GM23338 (cell line): ENCODE results near the gene EYS. TPM values are rescaled to one million over a fixed set of nuclear protein-coding genes. Genes with fewer than 3 reads are reported as not detected.

Experiments
- ATAC-seq: fragments of 200-7000 bp; cut with Tn5 transposase; 3 replicates; pipeline ENCODE4 v1.9.1; 2020
- DNase-seq: peaks from one replicate; pipeline ENCODE4 v3.0.0-alpha.2; 2015; ENCODE audit warnings: low spot score
- H2AFZ ChIP-seq: fragments of 200-600 bp; sonication (generic); 2 replicates; pipeline ENCODE4 v1.8.0; 2016; ENCODE audit warnings: antibody characterized with exemption, mild to moderate bottlenecking, moderate library complexity
- H3F3A ChIP-seq: fragments of 200-600 bp; sonication (generic); replicated peaks from 2 replicates; pipeline ENCODE4 v1.8.0; 2017; ENCODE audit warnings: antibody characterized with exemption, mixed run types, low read depth
- H3K27ac ChIP-seq: fragments of 200-600 bp; sonication (generic); 2 replicates; pipeline ENCODE4 v1.6.1; 2016; ENCODE audit warnings: low read depth
- H3K27me3 ChIP-seq: fragments of 200-600 bp; sonication (generic); 2 replicates; pipeline ENCODE4 v1.8.0; 2016; ENCODE audit warnings: mild to moderate bottlenecking, mixed run types, moderate library complexity; ENCODE audit not compliant: insufficient read depth
- H3K36me3 ChIP-seq: fragments of 200-600 bp; sonication (generic); 2 replicates; pipeline ENCODE4 v1.8.0; 2016; ENCODE audit warnings: mild to moderate bottlenecking; ENCODE audit not compliant: insufficient read depth
- H3K4me1 ChIP-seq: fragments of 200-600 bp; sonication (generic); 2 replicates; pipeline ENCODE4 v1.8.0; 2016; ENCODE audit warnings: mild to moderate bottlenecking, moderate library complexity; ENCODE audit not compliant: insufficient read depth
- H3K4me2 ChIP-seq: fragments of 200-600 bp; sonication (generic); 2 replicates; pipeline ENCODE4 v1.7.1; 2017; ENCODE audit warnings: mixed run types
- H3K4me3 ChIP-seq: fragments of 200-600 bp; sonication (generic); 2 replicates; pipeline ENCODE4 v1.6.1; 2016; ENCODE audit warnings: mixed run types
- H3K79me2 ChIP-seq: fragments of 200-600 bp; sonication (generic); replicated peaks from 2 replicates; pipeline ENCODE4 v1.8.0; 2017; ENCODE audit warnings: mild to moderate bottlenecking; ENCODE audit not compliant: insufficient read depth
- H3K9me2 ChIP-seq: fragments of 200-600 bp; sonication (generic); 2 replicates; pipeline ENCODE4 v1.8.0; 2017; ENCODE audit not compliant: insufficient read depth
- H4K20me1 ChIP-seq: fragments of 200-600 bp; sonication (generic); replicated peaks from 2 replicates; pipeline ENCODE4 v1.8.0; 2017; ENCODE audit warnings: mild to moderate bottlenecking; ENCODE audit not compliant: insufficient read depth
- H3K27ac Mint-ChIP-seq: 2 replicates; pipeline ENCODE4 v1.8.0; 2020; ENCODE audit warnings: inconsistent platforms, mild to moderate bottlenecking, moderate library complexity, mixed read lengths
- H3K27me3 Mint-ChIP-seq: 3 replicates; pipeline ENCODE4 v1.8.0; 2022; ENCODE audit warnings: low read depth, mild to moderate bottlenecking, moderate library complexity, mixed read lengths, inconsistent platforms; ENCODE audit not compliant: insufficient read depth, poor library complexity
- H3K36me3 Mint-ChIP-seq: 3 replicates; pipeline ENCODE4 v1.8.0; 2021; ENCODE audit warnings: low read depth, mild to moderate bottlenecking, inconsistent platforms, moderate library complexity, mixed read lengths
- H3K4me1 Mint-ChIP-seq: 3 replicates; pipeline ENCODE4 v1.8.0; 2020; ENCODE audit warnings: mild to moderate bottlenecking, inconsistent platforms, mixed read lengths
- H3K4me3 Mint-ChIP-seq: 3 replicates; pipeline ENCODE4 v1.8.0; 2021; ENCODE audit warnings: moderate library complexity, mild to moderate bottlenecking, inconsistent platforms, mixed read lengths
- H3K9me3 Mint-ChIP-seq: 3 replicates; pipeline ENCODE4 v1.8.0; 2020; ENCODE audit warnings: moderate library complexity, mild to moderate bottlenecking, inconsistent platforms, mixed read lengths
- CREB1 ChIP-seq: fragments of 250-450 bp; sonication (Bioruptor Pico); IDR thresholded peaks from 2 replicates; pipeline ENCODE4 v1.5.0; 2020; ENCODE audit warnings: low read depth, mild to moderate bottlenecking, moderate library complexity
- EZH2 ChIP-seq: fragments of 200-600 bp; sonication (generic); IDR thresholded peaks from one replicate; pipeline ENCODE4 v1.8.0; 2017; ENCODE audit warnings: antibody characterized with exemption, mild to moderate bottlenecking, low read depth; ENCODE audit not compliant: unreplicated experiment
- EZH2phosphoT487 ChIP-seq: fragments of 200-600 bp; sonication (generic); IDR thresholded peaks from one replicate; pipeline ENCODE4 v1.8.1; 2018; ENCODE audit warnings: antibody characterized with exemption; ENCODE audit not compliant: unreplicated experiment
- JUNB ChIP-seq: IDR thresholded peaks from one replicate; pipeline ENCODE4 v1.6.1; 2016; ENCODE audit warnings: antibody characterized with exemption; ENCODE audit not compliant: unreplicated experiment
- NANOG ChIP-seq: IDR thresholded peaks from 2 replicates; pipeline ENCODE4 v1.6.1; 2016; ENCODE audit warnings: antibody characterized with exemption, borderline replicate concordance
- POLR2AphosphoS5 ChIP-seq: IDR thresholded peaks from 2 replicates; pipeline ENCODE4 v1.6.1; 2016; ENCODE audit warnings: antibody characterized with exemption, low read depth
- STAT1 ChIP-seq: IDR thresholded peaks from one replicate; pipeline ENCODE4 v1.6.1; 2016; ENCODE audit warnings: antibody characterized with exemption; ENCODE audit not compliant: unreplicated experiment
- ZNF114 ChIP-seq: fragments of 250-450 bp; sonication (Bioruptor Pico); IDR thresholded peaks from 2 replicates; pipeline ENCODE4 v1.5.0; 2020; ENCODE audit warnings: mild to moderate bottlenecking, moderate library complexity
- ZNF331 ChIP-seq: fragments of 250-450 bp; sonication (Bioruptor Pico); IDR thresholded peaks from 2 replicates; pipeline ENCODE4 v1.5.0; 2020; ENCODE audit warnings: low read depth, mild to moderate bottlenecking, moderate library complexity
- polyA plus RNA-seq: library from polyadenylated mRNA; unstranded; fragments of >200 nt; fragmentation: Nextera tagmentation; extraction: Ambion mirVana; gene quantifications from 2 replicates; pipeline ENCODE4 v1.2.1, GENCODE V29; 2016
- total RNA-seq: library from RNA; depleted of rRNA; stranded (reverse); fragments of >200 nt; shearing (Covaris generic); gene quantifications from 2 replicates; pipeline ENCODE4 v1.2.3, GENCODE V29; 2014
- TF ChIP-seq, protein P1 (sequence below): IDR thresholded peaks from 2 replicates; pipeline ENCODE4 v1.6.1; 2016; ENCODE audit warnings: antibody characterized with exemption
- TF ChIP-seq, protein P2 (sequence below), 2 experiments: fragments of 200-600 bp in 1 of 2; sonication (generic) in 1 of 2; conservative IDR thresholded peaks; 2 replicates each; pipeline versions ENCODE4 v1.5.1 to v1.6.1; 2016 to 2017; ENCODE audit warnings: antibody characterized with exemption in 2 of 2, low read depth in 2 of 2, mild to moderate bottlenecking in 2 of 2, moderate library complexity in 1 of 2
- TF ChIP-seq, protein P3 (sequence below): IDR thresholded peaks from one replicate; pipeline ENCODE4 v1.6.1; 2018; ENCODE audit warnings: antibody characterized with exemption; ENCODE audit not compliant: unreplicated experiment
- TF ChIP-seq, protein P4 (sequence below): fragments of 250-450 bp; sonication (Bioruptor Pico); IDR thresholded peaks from 2 replicates; pipeline ENCODE4 v1.5.0; 2020; ENCODE audit warnings: mild to moderate bottlenecking, moderate library complexity

EYS gene
- total and polyA plus RNA-seq, 2 experiments from 2014 or later: 0.38 to 0.52 TPM

DNA sequence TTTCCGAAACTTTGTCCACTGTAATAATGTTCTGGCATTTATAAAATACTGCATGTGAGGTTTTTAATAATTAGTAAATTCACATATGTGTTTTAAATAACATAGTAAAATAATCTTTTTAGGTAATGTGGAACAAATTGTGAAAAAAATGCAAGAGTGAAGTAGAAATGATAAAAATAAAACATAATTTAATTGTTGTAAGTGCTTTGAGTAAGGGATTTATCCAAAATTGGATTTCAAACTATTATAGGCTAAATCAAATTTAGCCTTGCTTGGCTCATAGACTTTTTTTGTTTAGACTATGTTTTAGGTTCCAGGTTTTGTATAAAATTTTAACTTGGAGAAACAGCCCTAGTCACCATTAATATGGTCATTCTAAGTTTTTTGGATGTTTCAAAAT is 1041.9 kb downstream of the EYS start:
- no peak overlapping the region for H2AFZ ChIP-seq
- no peak overlapping the region for H3K27ac ChIP-seq
- H3K36me3 Mint-ChIP-seq: no peaks in the 10 kb centered on the region
- H3K27me3 Mint-ChIP-seq: peaks cover 11% of the 10 kb centered on the region
- peaks cover 2% of the 10 kb centered on the region; the same call in 2 of the 3 replicates for H3K4me1 Mint-ChIP-seq
- H3K4me3 ChIP-seq: no peak overlapping the region
- ATAC-seq: no peak
- H3K9me2 ChIP-seq: no peaks in the 10 kb centered on the region
- DNase-seq: no peak
- no peaks in the 10 kb centered on the region for H3K36me3 ChIP-seq
- H3K4me2 ChIP-seq: no peak overlapping the region
- H3K79me2 ChIP-seq: no peaks in the 10 kb centered on the region
- H3K9me3 Mint-ChIP-seq: peaks cover 11% of the 10 kb centered on the region; the same call in 2 of the 3 replicates
- TF ChIP-seq JUNB (no peak), EZH2phosphoT487 (no peak), POLR2AphosphoS5 (no peak), STAT1 (no peak), NANOG (no peak), ZNF114 (CRISPR knock-in tag) (no peak), CREB1 (CRISPR knock-in tag) (no peak), EZH2 (no peak), ZNF331 (no peak)
- TF ChIP-seq, protein P1, sequence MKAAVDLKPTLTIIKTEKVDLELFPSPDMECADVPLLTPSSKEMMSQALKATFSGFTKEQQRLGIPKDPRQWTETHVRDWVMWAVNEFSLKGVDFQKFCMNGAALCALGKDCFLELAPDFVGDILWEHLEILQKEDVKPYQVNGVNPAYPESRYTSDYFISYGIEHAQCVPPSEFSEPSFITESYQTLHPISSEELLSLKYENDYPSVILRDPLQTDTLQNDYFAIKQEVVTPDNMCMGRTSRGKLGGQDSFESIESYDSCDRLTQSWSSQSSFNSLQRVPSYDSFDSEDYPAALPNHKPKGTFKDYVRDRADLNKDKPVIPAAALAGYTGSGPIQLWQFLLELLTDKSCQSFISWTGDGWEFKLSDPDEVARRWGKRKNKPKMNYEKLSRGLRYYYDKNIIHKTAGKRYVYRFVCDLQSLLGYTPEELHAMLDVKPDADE: no peak
- TF ChIP-seq, protein P2, sequence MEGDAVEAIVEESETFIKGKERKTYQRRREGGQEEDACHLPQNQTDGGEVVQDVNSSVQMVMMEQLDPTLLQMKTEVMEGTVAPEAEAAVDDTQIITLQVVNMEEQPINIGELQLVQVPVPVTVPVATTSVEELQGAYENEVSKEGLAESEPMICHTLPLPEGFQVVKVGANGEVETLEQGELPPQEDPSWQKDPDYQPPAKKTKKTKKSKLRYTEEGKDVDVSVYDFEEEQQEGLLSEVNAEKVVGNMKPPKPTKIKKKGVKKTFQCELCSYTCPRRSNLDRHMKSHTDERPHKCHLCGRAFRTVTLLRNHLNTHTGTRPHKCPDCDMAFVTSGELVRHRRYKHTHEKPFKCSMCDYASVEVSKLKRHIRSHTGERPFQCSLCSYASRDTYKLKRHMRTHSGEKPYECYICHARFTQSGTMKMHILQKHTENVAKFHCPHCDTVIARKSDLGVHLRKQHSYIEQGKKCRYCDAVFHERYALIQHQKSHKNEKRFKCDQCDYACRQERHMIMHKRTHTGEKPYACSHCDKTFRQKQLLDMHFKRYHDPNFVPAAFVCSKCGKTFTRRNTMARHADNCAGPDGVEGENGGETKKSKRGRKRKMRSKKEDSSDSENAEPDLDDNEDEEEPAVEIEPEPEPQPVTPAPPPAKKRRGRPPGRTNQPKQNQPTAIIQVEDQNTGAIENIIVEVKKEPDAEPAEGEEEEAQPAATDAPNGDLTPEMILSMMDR (conservative IDR thresholded peaks at IDR 0.05; ENCODE audit: low read depth in 2 of 2): no peak
- TF ChIP-seq, protein P3, sequence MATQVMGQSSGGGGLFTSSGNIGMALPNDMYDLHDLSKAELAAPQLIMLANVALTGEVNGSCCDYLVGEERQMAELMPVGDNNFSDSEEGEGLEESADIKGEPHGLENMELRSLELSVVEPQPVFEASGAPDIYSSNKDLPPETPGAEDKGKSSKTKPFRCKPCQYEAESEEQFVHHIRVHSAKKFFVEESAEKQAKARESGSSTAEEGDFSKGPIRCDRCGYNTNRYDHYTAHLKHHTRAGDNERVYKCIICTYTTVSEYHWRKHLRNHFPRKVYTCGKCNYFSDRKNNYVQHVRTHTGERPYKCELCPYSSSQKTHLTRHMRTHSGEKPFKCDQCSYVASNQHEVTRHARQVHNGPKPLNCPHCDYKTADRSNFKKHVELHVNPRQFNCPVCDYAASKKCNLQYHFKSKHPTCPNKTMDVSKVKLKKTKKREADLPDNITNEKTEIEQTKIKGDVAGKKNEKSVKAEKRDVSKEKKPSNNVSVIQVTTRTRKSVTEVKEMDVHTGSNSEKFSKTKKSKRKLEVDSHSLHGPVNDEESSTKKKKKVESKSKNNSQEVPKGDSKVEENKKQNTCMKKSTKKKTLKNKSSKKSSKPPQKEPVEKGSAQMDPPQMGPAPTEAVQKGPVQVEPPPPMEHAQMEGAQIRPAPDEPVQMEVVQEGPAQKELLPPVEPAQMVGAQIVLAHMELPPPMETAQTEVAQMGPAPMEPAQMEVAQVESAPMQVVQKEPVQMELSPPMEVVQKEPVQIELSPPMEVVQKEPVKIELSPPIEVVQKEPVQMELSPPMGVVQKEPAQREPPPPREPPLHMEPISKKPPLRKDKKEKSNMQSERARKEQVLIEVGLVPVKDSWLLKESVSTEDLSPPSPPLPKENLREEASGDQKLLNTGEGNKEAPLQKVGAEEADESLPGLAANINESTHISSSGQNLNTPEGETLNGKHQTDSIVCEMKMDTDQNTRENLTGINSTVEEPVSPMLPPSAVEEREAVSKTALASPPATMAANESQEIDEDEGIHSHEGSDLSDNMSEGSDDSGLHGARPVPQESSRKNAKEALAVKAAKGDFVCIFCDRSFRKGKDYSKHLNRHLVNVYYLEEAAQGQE: no peak
- TF ChIP-seq, protein P4, sequence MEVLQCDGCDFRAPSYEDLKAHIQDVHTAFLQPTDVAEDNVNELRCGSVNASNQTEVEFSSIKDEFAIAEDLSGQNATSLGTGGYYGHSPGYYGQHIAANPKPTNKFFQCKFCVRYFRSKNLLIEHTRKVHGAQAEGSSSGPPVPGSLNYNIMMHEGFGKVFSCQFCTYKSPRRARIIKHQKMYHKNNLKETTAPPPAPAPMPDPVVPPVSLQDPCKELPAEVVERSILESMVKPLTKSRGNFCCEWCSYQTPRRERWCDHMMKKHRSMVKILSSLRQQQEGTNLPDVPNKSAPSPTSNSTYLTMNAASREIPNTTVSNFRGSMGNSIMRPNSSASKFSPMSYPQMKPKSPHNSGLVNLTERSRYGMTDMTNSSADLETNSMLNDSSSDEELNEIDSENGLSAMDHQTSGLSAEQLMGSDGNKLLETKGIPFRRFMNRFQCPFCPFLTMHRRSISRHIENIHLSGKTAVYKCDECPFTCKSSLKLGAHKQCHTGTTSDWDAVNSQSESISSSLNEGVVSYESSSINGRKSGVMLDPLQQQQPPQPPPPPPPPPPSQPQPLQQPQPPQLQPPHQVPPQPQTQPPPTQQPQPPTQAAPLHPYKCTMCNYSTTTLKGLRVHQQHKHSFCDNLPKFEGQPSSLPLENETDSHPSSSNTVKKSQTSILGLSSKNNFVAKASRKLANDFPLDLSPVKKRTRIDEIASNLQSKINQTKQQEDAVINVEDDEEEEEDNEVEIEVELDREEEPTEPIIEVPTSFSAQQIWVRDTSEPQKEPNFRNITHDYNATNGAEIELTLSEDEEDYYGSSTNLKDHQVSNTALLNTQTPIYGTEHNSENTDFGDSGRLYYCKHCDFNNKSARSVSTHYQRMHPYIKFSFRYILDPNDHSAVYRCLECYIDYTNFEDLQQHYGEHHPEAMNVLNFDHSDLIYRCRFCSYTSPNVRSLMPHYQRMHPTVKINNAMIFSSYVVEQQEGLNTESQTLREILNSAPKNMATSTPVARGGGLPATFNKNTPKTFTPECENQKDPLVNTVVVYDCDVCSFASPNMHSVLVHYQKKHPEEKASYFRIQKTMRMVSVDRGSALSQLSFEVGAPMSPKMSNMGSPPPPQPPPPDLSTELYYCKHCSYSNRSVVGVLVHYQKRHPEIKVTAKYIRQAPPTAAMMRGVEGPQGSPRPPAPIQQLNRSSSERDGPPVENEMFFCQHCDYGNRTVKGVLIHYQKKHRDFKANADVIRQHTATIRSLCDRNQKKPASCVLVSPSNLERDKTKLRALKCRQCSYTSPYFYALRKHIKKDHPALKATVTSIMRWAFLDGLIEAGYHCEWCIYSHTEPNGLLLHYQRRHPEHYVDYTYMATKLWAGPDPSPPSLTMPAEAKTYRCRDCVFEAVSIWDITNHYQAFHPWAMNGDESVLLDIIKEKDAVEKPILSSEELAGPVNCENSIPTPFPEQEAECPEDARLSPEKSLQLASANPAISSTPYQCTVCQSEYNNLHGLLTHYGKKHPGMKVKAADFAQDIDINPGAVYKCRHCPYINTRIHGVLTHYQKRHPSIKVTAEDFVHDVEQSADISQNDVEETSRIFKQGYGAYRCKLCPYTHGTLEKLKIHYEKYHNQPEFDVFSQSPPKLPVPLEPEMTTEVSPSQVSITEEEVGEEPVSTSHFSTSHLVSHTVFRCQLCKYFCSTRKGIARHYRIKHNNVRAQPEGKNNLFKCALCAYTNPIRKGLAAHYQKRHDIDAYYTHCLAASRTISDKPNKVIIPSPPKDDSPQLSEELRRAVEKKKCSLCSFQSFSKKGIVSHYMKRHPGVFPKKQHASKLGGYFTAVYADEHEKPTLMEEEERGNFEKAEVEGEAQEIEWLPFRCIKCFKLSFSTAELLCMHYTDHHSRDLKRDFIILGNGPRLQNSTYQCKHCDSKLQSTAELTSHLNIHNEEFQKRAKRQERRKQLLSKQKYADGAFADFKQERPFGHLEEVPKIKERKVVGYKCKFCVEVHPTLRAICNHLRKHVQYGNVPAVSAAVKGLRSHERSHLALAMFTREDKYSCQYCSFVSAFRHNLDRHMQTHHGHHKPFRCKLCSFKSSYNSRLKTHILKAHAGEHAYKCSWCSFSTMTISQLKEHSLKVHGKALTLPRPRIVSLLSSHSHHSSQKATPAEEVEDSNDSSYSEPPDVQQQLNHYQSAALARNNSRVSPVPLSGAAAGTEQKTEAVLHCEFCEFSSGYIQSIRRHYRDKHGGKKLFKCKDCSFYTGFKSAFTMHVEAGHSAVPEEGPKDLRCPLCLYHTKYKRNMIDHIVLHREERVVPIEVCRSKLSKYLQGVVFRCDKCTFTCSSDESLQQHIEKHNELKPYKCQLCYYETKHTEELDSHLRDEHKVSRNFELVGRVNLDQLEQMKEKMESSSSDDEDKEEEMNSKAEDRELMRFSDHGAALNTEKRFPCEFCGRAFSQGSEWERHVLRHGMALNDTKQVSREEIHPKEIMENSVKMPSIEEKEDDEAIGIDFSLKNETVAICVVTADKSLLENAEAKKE (CRISPR knock-in tag): no peak
- H3K27ac Mint-ChIP-seq: no peak overlapping the region
- H3K4me3 Mint-ChIP-seq: no peak overlapping the region
- peaks cover 37% of the 10 kb centered on the region for H3K27me3 ChIP-seq
- no peaks in the 10 kb centered on the region; the same call in 1 of the 2 replicates for H4K20me1 ChIP-seq
- H3K4me1 ChIP-seq: no peaks in the 10 kb centered on the region; the same call in 1 of the 2 replicates
- no peaks in the 10 kb centered on the region for H3F3A ChIP-seq
